GM18502 (cell line): ENCODE results near the gene UNC119.

Experiments
- ATAC-seq: cut with Tn5 transposase; IDR thresholded peaks from one replicate; pipeline ENCODE4 v1.9.1; 2021; ENCODE audit warnings: mild to moderate bottlenecking; ENCODE audit not compliant: unreplicated experiment, poor library complexity

Gene UNC119

DNA sequence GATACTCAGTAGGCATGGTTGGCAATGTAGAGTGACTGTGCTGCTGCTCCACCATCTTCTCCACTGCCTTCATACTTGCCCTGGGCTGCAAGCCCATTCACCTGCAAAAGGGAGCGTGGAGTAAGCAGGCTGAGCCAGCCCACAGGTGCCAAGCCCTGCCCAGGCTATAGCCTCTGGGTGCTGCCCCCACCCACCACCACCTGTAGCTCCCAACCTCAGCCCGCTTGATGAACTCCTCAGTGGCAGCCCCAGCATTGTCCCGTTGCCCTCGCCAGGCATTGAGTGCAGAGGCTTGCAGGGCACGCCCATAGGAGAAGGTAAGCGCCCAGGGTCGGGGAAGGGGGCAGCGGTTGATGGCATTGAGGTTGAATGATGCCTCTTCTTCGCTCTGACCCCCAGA is 21.1 kb upstream of the UNC119 start:
- no peak for ATAC-seq

GRCh38 chr17:28573040-28573380 is 20.6 kb upstream of the UNC119 start:
- no peak for ATAC-seq

DNA sequence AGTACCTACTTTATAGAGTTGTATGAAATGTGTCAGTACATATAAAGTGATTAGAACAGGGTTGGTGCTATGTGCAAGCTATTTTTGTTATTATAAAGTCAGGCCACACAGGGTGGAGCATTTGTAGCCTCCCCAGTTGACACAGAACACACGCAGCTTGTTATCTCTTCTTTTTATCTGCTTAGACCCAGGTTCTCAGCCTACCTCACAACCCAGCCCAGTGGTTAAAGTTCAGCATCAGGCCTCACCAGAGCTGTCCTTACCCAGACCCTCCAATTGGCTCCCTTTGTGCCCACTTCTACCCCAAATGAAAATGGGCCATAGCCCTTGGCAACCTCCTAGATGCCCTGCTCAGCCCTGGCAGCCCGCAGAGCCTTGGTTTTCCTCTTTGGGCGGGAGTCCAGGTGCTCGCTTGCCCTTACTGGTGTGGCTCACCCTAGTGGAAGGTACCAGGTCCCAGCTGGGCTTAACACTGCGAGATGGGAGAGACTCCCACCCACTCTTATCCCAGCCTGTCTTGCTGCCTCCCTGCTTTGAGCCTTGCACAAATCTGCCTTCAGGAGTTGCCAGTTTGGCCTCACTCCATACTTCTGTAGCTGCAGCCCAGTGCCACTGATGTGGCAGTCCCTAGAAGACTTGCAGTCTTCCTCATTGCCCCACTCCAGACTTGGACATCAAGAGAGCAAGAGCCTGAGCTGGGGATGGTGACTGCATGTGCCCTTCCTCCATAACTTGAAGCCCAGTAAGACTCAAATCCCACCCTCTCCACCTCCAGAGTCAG is 20.0 kb upstream of the UNC119 start:
- no peak for ATAC-seq

DNA sequence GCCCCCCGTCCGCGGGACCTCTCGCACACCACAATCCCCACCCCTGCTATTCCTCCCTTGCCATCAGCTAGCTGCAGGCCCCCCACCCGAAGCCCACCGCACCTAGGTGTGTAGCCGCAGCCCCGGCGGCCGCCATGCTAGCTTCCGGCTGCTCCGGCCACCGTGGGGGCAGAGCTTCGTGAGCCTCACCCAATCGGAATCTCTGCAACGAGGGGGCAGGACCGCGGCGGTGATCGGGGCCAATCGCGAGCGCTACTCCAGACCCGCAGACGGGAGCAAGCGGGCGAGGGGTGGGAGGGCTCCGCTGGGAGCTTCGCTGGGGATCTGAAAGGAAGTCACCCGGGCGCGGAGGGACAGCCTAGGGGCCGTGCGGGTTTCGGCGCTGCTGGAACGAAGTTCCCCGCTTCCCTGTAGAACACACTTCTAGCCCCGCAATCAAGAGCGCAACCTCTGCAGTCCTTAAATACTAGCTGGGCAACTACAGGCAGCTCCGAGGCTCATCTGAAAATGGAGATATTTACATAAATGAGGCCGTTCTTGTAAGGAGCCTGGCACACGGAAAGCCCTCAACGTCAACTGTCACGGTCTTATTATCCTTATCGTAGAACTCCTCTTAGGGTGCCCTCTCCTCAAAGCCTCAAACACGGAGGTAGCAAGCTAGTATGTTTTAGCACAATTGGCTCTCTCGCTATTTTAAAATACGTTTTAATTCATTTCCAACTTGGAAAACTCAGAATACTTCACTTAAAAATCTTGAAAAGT is 19.1 kb upstream of the UNC119 start, which contains the start of gene PIGS:
Gene PIGS (minus strand): TSS at position 164 of the 762 bp plus-strand sequence. CDS start 28 bp downstream, at position 136.
- peak; percentile 90 for ATAC-seq

DNA sequence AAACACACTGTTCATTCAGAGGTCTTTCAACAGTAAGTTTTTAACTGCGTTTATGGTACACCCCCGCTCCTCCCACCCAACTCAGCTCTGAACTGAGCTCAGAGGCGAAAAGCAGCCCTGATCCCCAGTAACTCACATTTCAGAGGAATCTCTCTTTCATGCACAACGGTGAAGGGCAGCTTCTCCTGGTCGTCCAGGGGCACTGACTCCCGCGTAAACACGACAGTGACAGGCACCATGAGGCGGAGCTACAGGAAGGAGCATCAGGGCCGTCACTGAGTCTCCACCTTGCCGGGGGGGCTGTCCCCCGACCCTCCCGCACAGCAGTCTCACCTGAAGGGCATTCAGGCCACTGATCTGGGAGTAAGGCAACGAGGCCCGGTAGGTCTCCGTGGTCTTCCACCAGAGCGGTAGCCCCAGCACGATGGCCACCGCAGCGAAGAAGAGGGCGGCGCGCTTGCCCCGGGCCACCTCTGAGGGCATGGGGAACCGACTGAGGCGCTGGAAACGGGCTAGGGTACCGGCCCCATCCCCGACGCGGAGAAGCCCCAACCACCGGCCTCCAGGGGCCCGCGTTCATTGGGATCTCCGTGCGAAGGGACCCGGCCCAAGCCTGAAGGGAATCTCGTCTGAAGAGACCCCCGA is 18.4 kb upstream of the UNC119 start:
- peak; percentile 34 for ATAC-seq

- no peak for ATAC-seq
These were observed 17.0 kb upstream of the UNC119 start for GRCh38 chr17:28569446-28569845.

- peak; percentile 42 for ATAC-seq
These were observed 15.2 kb upstream of the UNC119 start for GRCh38 chr17:28567604-28568003.

- ATAC-seq = no peak
These were observed 11.1 kb upstream of the UNC119 start for GRCh38 chr17:28563475-28563874.

GRCh38 chr17:28555022-28555421 is 2.6 kb upstream of the UNC119 start:
- no peak for ATAC-seq

- ATAC-seq = no peak
These were observed 2.1 kb upstream of the UNC119 start for GRCh38 chr17:28554565-28554964.

DNA sequence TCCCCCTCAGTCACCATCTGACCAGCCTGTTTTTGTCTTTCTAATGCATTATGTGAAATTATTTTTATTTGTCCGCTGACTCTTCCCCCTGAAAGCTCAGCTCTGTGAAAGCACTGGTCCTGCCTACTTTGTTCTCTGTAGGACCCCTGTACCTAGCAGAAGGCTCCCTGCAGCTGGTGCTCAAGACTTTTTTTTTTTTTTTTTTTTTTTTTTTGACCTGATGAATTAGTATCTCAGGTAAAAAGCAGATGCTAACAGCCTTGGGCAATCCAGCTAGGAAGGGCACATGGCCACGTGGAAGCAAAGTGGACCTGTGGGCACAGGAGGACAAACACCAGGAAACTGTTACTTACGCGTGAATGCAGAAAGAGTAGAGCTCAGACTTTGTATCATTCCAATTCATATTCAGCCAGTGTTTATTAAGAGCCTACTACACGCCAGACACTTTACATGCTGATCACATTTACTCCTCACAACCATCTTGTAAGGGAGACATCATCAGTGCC is 629 bp upstream of the UNC119 start:
- ATAC-seq = no peak

- no peak for ATAC-seq
These were observed 826 bp downstream of the UNC119 start for GRCh38 chr17:28551421-28552175.

- ATAC-seq = no peak
These were observed 1.6 kb downstream of the UNC119 start for GRCh38 chr17:28550858-28551257.

DNA sequence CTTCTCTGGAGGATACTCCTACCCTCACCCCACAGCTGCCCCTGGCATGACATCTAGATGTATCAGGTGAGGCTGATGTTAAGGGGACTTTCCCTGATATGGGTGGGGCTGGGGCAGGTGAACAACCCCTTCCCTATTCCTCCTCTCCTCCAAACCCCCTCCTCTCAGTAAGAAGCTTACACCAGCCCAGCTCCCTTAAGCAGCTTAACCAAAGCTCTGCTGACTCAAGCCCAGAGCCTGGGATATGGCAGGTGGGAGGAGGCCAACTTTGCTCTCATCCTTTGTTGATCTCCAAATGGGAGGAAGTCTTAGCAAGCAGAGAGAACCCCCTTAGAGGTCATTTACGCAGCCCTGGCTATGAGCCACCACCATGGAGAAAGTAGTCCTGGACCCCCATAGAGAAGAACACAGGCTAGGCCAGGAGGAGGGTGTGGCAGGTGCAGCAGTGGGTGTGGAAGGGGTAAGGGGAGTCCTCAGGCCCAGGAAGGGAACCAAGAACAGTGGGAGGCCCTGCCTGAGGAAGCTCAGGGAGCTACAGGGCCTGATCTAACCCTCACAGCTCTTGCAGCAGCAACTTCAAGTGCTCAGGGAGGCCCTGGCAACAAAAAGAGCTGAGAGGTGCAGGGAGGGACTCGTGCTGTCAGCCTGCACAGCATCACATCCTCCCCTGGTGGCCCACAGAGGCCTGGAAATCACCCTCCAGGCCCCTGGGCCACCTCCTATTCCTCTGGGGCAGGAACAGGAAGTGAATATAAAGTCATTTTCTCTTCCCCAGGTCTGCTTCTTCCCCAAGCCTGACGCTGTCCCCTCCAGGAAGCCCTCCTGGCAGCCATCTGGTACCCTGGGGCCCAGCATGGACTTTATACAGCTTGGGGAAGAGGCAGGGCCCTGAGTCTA is 2.9 kb downstream of the UNC119 start:
- peak; percentile 44 for ATAC-seq

- ATAC-seq = no peak
These were observed 3.9 kb downstream of the UNC119 start for GRCh38 chr17:28548417-28549130.

GRCh38 chr17:28547623-28548416 is 4.6 kb downstream of the UNC119 start:
- peak; percentile 51 for ATAC-seq

DNA sequence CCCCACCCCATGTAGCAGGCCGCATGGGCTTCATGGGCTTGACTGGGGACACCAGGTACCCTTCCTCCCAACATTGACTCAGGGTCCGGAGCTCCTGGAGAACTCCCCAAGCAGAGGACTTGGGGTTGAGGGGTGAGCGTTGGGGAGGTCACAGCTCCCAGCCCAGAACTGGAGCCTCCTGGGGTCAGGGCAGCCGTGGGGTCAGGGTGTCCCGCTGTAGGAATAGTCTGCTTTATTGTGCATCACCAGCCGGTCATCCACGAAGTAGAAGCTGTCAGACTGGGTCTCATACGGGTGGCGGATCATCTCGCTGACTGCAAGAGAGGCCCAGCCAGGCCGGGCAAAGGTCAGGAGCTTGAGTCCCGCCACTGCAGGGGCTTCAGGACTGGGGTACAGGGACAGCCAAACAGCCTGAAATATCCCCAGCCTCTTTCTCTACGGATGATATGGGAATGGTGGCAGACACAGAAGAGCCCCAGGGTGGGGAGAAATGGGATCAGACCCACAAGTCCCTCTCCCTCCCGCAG is 5.3 kb downstream of the UNC119 start:
- no peak for ATAC-seq
